K562 (cell line): ENCODE data around the gene DIO3. TPM values are rescaled to one million over a fixed set of nuclear protein-coding genes. Genes with fewer than 3 reads are reported as not detected.

ENCODE experiments used
- ATAC-seq: fragments of 200-7000 bp; cut with Tn5 transposase; 3 replicates; pipeline ENCODE4 v1.9.1; 2020; ENCODE audit warnings: moderate library complexity
- BruUV-seq: library from RNA; stranded (reverse); fragments of 400-500 nt; replicated peaks from 2 replicates; lab custom pipeline; 2021; lab: Mats Ljungman, UMichigan
- CTCF ChIA-PET: fragments of 300-600 bp; formaldehyde crosslinking; extraction: SDS; loops from one replicate; lab custom pipeline; 2021; ENCODE audit warnings: low intra/inter-chr PET ratio; lab: Yijun Ruan, JAX
- POLR2A ChIA-PET: fragments of 300-600, 350-650 bp; sonication (Branson Sonifier 250); formaldehyde crosslinking; extraction: SDS; loops from one replicate; lab custom pipeline; 2021; ENCODE audit warnings: antibody characterized with exemption, inconsistent platforms; lab: Yijun Ruan, JAX
- DNase-seq, 4 experiments: peaks; one replicate each; pipeline versions ENCODE4 v3.0.0 to v3.0.0-alpha.2; 2011 to 2018; ENCODE audit warnings: low spot score in 3 of 4, mixed read lengths in 3 of 4; ENCODE audit errors: extremely low read depth in 1 of 4
- FAIRE-seq: peaks from 2 replicates; lab custom pipeline; 2011; peaks lifted over from hg19 to GRCh38; lab: Jason Lieb, UNC
- H2AFZ ChIP-seq: 2 replicates; pipeline ENCODE4 v1.6.0; 2011; ENCODE audit warnings: low read depth, low read length, control low read depth, inconsistent platforms
- H3K27ac ChIP-seq: fragments of 200-600 bp; 3 replicates; pipeline ENCODE4 v1.8.0; 2011; ENCODE audit warnings: low read depth, mild to moderate bottlenecking, control low read depth, inconsistent platforms, low read length, moderate library complexity, mixed read lengths; ENCODE audit errors: extremely low read depth
- H3K27me3 ChIP-seq, 2 experiments: fragments of 300-600 bp in 1 of 2; 2 replicates in 1 of 2; 3 replicates in 1 of 2; pipeline versions ENCODE4 v1.6.0 to v1.8.0; 2011; ENCODE audit warnings: inconsistent platforms in 2 of 2, low read length in 2 of 2, mild to moderate bottlenecking in 1 of 2, mixed read lengths in 1 of 2, moderate library complexity in 1 of 2; ENCODE audit not compliant: control insufficient read depth in 2 of 2, insufficient read depth in 2 of 2
- H3K36me3 ChIP-seq: fragments of 300-600 bp; 3 replicates; pipeline ENCODE4 v1.8.0; 2011; ENCODE audit warnings: mild to moderate bottlenecking, low read length, inconsistent platforms; ENCODE audit not compliant: control insufficient read depth, insufficient read depth
- H3K4me1 ChIP-seq, 2 experiments: fragments of 200-600 bp in 1 of 2; replicated peaks in 1 of 2; 2 replicates in 1 of 2; 3 replicates in 1 of 2; pipeline versions ENCODE4 v1.5.1 to v1.8.0; 2011; ENCODE audit warnings: inconsistent platforms in 2 of 2, low read length in 2 of 2, mild to moderate bottlenecking in 1 of 2, mixed read lengths in 1 of 2, moderate library complexity in 1 of 2; ENCODE audit not compliant: control insufficient read depth in 2 of 2, insufficient read depth in 2 of 2
- H3K4me2 ChIP-seq: 2 replicates; pipeline ENCODE4 v1.6.1; 2011; ENCODE audit warnings: low read length, control low read depth, inconsistent platforms, mixed read lengths; ENCODE audit not compliant: insufficient read depth
- H3K4me3 ChIP-seq: fragments of 200-600 bp; sonication (generic), shearing (Covaris generic); 2 replicates; pipeline ENCODE4 v1.5.1; 2016; ENCODE audit warnings: control low read depth, inconsistent platforms
- H3K79me2 ChIP-seq: fragments of 200-600 bp; 3 replicates; pipeline ENCODE4 v1.8.0; 2011; ENCODE audit warnings: low read length, inconsistent platforms; ENCODE audit not compliant: control insufficient read depth, insufficient read depth
- H3K9ac ChIP-seq, 2 experiments: 2 replicates each; pipeline versions ENCODE4 v1.6.0 to v1.6.1; 2011; ENCODE audit warnings: low read depth in 2 of 2, low read length in 2 of 2, control low read depth in 1 of 2, inconsistent platforms in 1 of 2, mild to moderate bottlenecking in 1 of 2, mixed read lengths in 1 of 2; ENCODE audit not compliant: insufficient read depth in 1 of 2
- H3K9me1 ChIP-seq: one replicate; pipeline ENCODE4 v1.6.0; 2011; ENCODE audit warnings: inconsistent platforms, mild to moderate bottlenecking, low read length, moderate library complexity; ENCODE audit not compliant: control insufficient read depth, insufficient read depth
- H3K9me3 ChIP-seq: replicated peaks from 2 replicates; pipeline ENCODE4 v1.5.1; 2011; ENCODE audit warnings: low read depth, low read length, inconsistent platforms; ENCODE audit not compliant: control insufficient read depth, insufficient read depth
- H4K20me1 ChIP-seq: replicated peaks from 2 replicates; pipeline ENCODE4 v1.6.1; 2011; ENCODE audit warnings: low read length, inconsistent platforms, mixed read lengths; ENCODE audit not compliant: control insufficient read depth, insufficient read depth
- CBFA2T2 ChIP-seq: fragments of 450-650 bp; conservative IDR thresholded peaks from 2 replicates; pipeline ENCODE4 v1.6.1; 2017; ENCODE audit warnings: mild to moderate bottlenecking
- CEBPG ChIP-seq, 3 experiments: fragments of 200-800 bp in 1 of 3; sonication (Bioruptor generic) in 1 of 3; sonication (generic) in 1 of 3; formaldehyde crosslinking in 1 of 3; IDR thresholded peaks in 2 of 3; conservative IDR thresholded peaks in 1 of 3; 2 replicates each; pipeline versions ENCODE4 v1.6.1 to v1.8.0; 2016 to 2022; ENCODE audit warnings: missing compliant biosample characterization in 2 of 3, missing genetic modification characterization in 2 of 3, mild to moderate bottlenecking in 1 of 3, missing genetic modification reagents in 1 of 3
- CREB1 ChIP-seq, 2 experiments: sonication (generic) in 1 of 2; formaldehyde crosslinking in 1 of 2; IDR thresholded peaks; 2 replicates each; pipeline versions ENCODE4 v1.6.1 to v1.8.0; 2012 to 2022; ENCODE audit warnings: inconsistent platforms in 1 of 2, mild to moderate bottlenecking in 1 of 2, missing genetic modification reagents in 1 of 2, moderate library complexity in 1 of 2
- L3MBTL2 ChIP-seq: fragments of 450-650 bp; IDR thresholded peaks from 2 replicates; pipeline ENCODE4 v1.6.1; 2016; ENCODE audit warnings: mild to moderate bottlenecking, moderate library complexity
- MEIS2 ChIP-seq: fragments of 450-650 bp; IDR thresholded peaks from 2 replicates; pipeline ENCODE4 v1.6.1; 2014; ENCODE audit warnings: mild to moderate bottlenecking; ENCODE audit not compliant: partially characterized antibody
- RBFOX2 ChIP-seq: fragments of 200-400 bp; formaldehyde crosslinking; IDR thresholded peaks from 2 replicates; pipeline ENCODE4 v1.6.1; 2017; ENCODE audit warnings: low read depth, mild to moderate bottlenecking, low read length, moderate library complexity
- TOE1 ChIP-seq, 2 experiments: fragments of 450-650 bp in 1 of 2; sonication (generic) in 1 of 2; formaldehyde crosslinking in 1 of 2; IDR thresholded peaks; 2 replicates each; pipeline versions ENCODE4 v1.7.1 to v1.8.0; 2016 to 2022; ENCODE audit warnings: borderline replicate concordance in 2 of 2, mild to moderate bottlenecking in 2 of 2, antibody characterized with exemption in 1 of 2, inconsistent platforms in 1 of 2, low read depth in 1 of 2, missing genetic modification reagents in 1 of 2, moderate library complexity in 1 of 2
- ZNF232 ChIP-seq: sonication (generic); formaldehyde crosslinking; IDR thresholded peaks from 2 replicates; pipeline ENCODE4 v1.8.0; 2022; ENCODE audit warnings: mild to moderate bottlenecking, missing genetic modification reagents
- WGBS: fragments of 100-300 bp; shearing (Covaris generic); methylation state at CpG from one replicate; pipeline ENCODE4 v1.1.6; 2016; ENCODE audit warnings: low coverage, mixed read lengths; ENCODE audit not compliant: insufficient coverage; ENCODE audit errors: missing lambda C conversion rate; 5-methylcytosine and 5-hydroxymethylcytosine counted together
- in situ Hi-C: fragments of 300-500 bp; cut with MboI; formaldehyde crosslinking; loops from 4 replicates; pipeline ENCODE4 v1.15.0; 2018; ENCODE audit warnings: inconsistent platforms, mixed read lengths
- intact Hi-C: fragments of 100-400 bp; cut with micrococcal nuclease; formaldehyde crosslinking; loops from 2 replicates; pipeline ENCODE4 v1.14.2; 2022
- polyA plus RNA-seq, 8 experiments: library from polyadenylated mRNA; depleted of rRNA in 4 of 8; stranded (reverse) in 5 of 8; unstranded in 3 of 8; fragments of >200 nt; fragmentation: Nextera tagmentation in 2 of 8; fragmentation: Illumina TruSeq in 1 of 8; extraction: Ambion mirVana in 2 of 8; extraction: Trizol in 1 of 8; gene quantifications; 2 replicates each; pipeline versions ENCODE4 v1.2.1 to v1.2.3, GENCODE V29; 2011 to 2014; ENCODE audit warnings: inconsistent platforms in 1 of 8, missing spikeins in 1 of 8
- total RNA-seq, 7 experiments: library from RNA; depleted of rRNA in 6 of 7; stranded (reverse); fragments of >200 nt in 6 of 7; fragmentation: Illumina TruSeq in 2 of 7; extraction: Trizol in 2 of 7; gene quantifications; 2 replicates each; pipeline versions ENCODE4 v1.2.1 to v1.2.3, GENCODE V29; 2011 to 2021; ENCODE audit warnings: low replicate concordance in 1 of 7
- TF ChIP-seq, protein P1 (sequence below): fragments of 450-650 bp; formaldehyde crosslinking; IDR thresholded peaks from 2 replicates; pipeline ENCODE4 v1.4.0; 2020; ENCODE audit warnings: mild to moderate bottlenecking, moderate library complexity
- TF ChIP-seq, protein P2 (sequence below): fragments of 450-650 bp; IDR thresholded peaks from 2 replicates; pipeline ENCODE4 v1.6.1; 2017; ENCODE audit warnings: mild to moderate bottlenecking, moderate library complexity

The DIO3 gene
- total and polyA plus RNA-seq, 9 of the 15 experiments (the other 6 are each of a cell fraction or from before 2014, with no cell fraction given) = not detected

DNA sequence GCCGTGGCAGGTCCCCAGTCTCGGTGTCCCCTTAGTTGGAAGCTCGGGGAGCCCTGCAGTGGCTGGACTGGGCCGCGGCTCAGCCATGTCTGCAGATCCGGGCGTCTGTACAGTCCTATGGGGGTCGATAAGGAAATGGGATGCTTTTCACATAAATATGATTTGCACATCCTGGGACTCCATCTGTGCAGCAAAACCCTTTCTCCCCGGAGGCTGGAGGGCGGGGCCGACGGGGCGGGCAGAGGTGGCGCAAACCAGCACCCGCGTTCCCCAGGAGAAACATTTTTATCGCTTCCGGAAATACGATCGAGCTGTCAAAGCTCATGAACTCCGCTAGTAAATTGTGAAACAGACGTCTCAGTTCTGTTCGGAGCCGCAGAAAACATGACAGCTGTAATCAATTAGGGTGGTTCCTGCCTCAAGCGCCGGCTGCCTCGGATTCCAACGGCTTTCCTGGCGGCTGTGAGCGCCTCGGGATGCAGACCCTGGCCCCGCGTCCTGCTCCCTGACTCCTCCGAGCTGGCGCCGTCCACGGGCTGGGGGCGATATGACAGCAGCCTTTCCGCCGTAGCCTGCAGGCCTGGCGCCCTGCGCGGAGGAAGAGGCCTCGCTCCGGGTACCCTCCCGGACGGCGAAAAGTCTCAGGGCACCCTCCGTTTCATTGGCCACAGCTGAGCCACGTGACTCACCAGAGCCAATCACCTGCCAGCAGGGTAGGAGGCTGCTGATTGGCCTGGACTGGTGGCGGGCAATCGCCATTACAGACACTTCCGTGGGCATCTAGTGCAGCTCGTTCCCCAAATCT, 23.0 kb downstream of the DIO3 start:
- H3K9me3 ChIP-seq = no peaks in the 10 kb centered on the region
- in situ Hi-C loops (no loop called here), intact Hi-C loops (no loop called here)
- DNase-seq (peak; percentile 53 to 86 (median 80)), FAIRE-seq (no peak), ATAC-seq (peak; percentile 92)
- no peaks in the 10 kb centered on the region for H3K36me3 ChIP-seq
- peak overlapping the region; percentile 87 for H2AFZ ChIP-seq
- no peaks in the 10 kb centered on the region; a peak in 1 of 5 replicates for H3K27me3 ChIP-seq
- peak overlapping the region; percentile 38 for H3K4me3 ChIP-seq
- WGBS = 19% methylated on average over 25 of the region's 54 CpGs
- peak overlapping the region; percentile 22; the same call in 1 of the 3 replicates for H3K27ac ChIP-seq
- peak overlapping the region; percentile 46 to 83; a peak in 3 of 4 replicates for H3K9ac ChIP-seq
- H3K79me2 ChIP-seq = no peaks in the 10 kb centered on the region
- H3K9me1 ChIP-seq = no peaks in the 10 kb centered on the region
- no peaks in the 10 kb centered on the region for H4K20me1 ChIP-seq
- ChIA-PET CTCF (no interaction called here), POLR2A (interaction anchor here (0.6 kb wide), 1 partner anchor 180 kb away, joined by 3 read pairs; no protein-coding TSS in a partner anchor)
- H3K4me1 ChIP-seq = peaks cover 0 to 16% of the 10 kb centered on the region in 2 experiments; a peak in 2 of 5 replicates
- BruUV-seq = no TSS peak
- peak overlapping the region; percentile 69 for H3K4me2 ChIP-seq
- TF ChIP-seq CBFA2T2 = peak; percentile 46
- no peak for TF ChIP-seq CEBPG (CRISPR knock-in tag; IDR thresholded peaks at IDR 0.05)
- TF ChIP-seq CEBPG (tag; conservative IDR thresholded peaks at IDR 0.05 in 1 of 2, IDR thresholded peaks at IDR 0.05 in 1 of 2) = 0 out of 4 replicates have a peak, but pooled peaks of 1 of the 2 experiments have one; percentile 8
- peak; percentile 69 for TF ChIP-seq RBFOX2
- no peak for TF ChIP-seq CREB1 (IDR thresholded peaks at IDR 0.05)
- peak; percentile 41; the same call in 1 of the 2 replicates for TF ChIP-seq CREB1 (CRISPR knock-in tag; IDR thresholded peaks at IDR 0.05)
- TF ChIP-seq, protein P1, sequence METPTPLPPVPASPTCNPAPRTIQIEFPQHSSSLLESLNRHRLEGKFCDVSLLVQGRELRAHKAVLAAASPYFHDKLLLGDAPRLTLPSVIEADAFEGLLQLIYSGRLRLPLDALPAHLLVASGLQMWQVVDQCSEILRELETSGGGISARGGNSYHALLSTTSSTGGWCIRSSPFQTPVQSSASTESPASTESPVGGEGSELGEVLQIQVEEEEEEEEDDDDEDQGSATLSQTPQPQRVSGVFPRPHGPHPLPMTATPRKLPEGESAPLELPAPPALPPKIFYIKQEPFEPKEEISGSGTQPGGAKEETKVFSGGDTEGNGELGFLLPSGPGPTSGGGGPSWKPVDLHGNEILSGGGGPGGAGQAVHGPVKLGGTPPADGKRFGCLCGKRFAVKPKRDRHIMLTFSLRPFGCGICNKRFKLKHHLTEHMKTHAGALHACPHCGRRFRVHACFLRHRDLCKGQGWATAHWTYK = no peak
- TF ChIP-seq MEIS2 = peak; percentile 57
- TF ChIP-seq, protein P2, sequence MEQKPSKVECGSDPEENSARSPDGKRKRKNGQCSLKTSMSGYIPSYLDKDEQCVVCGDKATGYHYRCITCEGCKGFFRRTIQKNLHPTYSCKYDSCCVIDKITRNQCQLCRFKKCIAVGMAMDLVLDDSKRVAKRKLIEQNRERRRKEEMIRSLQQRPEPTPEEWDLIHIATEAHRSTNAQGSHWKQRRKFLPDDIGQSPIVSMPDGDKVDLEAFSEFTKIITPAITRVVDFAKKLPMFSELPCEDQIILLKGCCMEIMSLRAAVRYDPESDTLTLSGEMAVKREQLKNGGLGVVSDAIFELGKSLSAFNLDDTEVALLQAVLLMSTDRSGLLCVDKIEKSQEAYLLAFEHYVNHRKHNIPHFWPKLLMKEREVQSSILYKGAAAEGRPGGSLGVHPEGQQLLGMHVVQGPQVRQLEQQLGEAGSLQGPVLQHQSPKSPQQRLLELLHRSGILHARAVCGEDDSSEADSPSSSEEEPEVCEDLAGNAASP = no peak
- TF ChIP-seq TOE1 (IDR thresholded peaks at IDR 0.05; ENCODE audit: borderline replicate concordance) = peak; percentile 78; the same call in 1 of the 2 replicates
- TF ChIP-seq TOE1 (CRISPR knock-in tag; IDR thresholded peaks at IDR 0.05; ENCODE audit: borderline replicate concordance, low read depth) = no peak
- TF ChIP-seq ZNF232 = 0 out of 2 replicates have a peak, but pooled peaks have one; percentile 47
- peak; percentile 61 for TF ChIP-seq L3MBTL2
